Body of pancreas (tissue), 4 donors: ENCODE measurements around the gene TBC1D17.

Experiments used
- CTCF ChIP-seq, 7 experiments: fragments of 450-650 bp in 4 of 7; fragments of 200-600 bp in 3 of 7; sonication (generic) in 3 of 7; IDR thresholded peaks; one replicate each; pipeline ENCODE4 v1.5.1; 2016 to 2019; ENCODE audit warnings: antibody characterized with exemption in 7 of 7
- POLR2A ChIP-seq, 3 donors: fragments of 450-650 bp; IDR thresholded peaks; one replicate each; pipeline ENCODE4 v1.6.1; 2016; ENCODE audit warnings: antibody characterized with exemption in 3 of 3, mild to moderate bottlenecking in 2 of 3

DNA sequence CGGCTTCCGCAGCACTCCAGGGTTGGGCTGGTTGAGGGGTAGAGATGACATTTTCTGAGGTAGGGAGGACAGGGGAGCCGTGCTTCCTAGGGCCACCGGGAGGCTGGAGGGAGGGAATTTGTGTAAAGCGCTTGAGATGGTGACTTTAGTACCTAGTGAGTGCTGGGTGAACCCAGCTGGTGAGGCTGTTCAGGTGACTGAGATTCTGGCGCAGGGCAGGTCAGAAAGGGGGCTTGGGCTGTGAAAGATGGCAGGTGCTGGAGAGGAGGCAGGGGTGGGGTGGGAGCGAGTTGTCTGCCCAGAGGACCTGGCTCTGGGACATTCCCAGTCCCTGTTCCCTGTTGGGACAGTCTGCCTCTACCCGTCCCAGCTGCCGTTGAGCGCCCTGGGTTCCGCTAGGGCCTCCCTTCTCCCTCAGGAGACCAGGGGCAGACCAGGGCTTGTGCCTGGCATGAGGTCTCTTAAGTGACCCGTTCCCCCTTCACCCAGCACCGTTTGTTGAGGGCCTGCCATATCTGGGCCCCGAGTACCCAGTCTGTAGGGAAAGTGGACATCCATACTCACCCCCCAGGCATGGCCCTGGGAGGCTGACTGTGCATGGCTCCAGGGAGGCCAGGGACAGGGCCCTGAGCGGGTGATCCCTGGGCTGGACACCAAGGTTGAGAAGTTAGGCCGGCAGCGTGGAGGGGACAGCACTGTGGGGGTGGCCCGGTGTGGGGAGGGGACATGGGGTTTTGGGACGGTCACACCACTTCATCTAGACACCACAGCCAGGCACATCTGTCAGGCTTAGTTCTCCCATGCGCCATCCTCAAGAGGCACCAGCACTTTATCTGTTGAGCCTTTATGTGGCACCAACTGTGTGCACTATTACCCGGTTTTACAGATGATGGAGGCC lies 21.6 kb upstream of the TBC1D17 start:
- TF ChIP-seq CTCF (IDR thresholded peaks at IDR 0.05) (no peak), POLR2A (IDR thresholded peaks at IDR 0.05) (no peak)
